Measurements from ENCODE around the gene ZSWIM6. TPM values are rescaled to one million over a fixed set of nuclear protein-coding genes. Genes with fewer than 3 reads are reported as not detected.

Gene ZSWIM6
- total RNA-seq, 1 experiment from 2014 or later, result 12.1 TPM

- DNase-seq (ENCODE audit: low read depth), result no peak
Observed at GRCh38 chr5:61441742-61442141, 109.7 kb downstream of the ZSWIM6 start.

- no peak for DNase-seq (ENCODE audit: low read depth)
Observed at GRCh38 chr5:61447780-61448495, 115.9 kb downstream of the ZSWIM6 start.

- peak; percentile 86 for DNase-seq (ENCODE audit: low read depth)
Observed at GRCh38 chr5:61449804-61450492, 117.9 kb downstream of the ZSWIM6 start.

GRCh38 chr5:61450493-61451279 lies 118.6 kb downstream of the ZSWIM6 start:
- peak; percentile 86 for DNase-seq (ENCODE audit: low read depth)

GRCh38 chr5:61455179-61456006 lies 123.3 kb downstream of the ZSWIM6 start:
- no peak for DNase-seq (ENCODE audit: low read depth)

GRCh38 chr5:61460471-61460870 lies 128.4 kb downstream of the ZSWIM6 start:
- no peak for DNase-seq (ENCODE audit: low read depth)

GRCh38 chr5:61461417-61461816 lies 129.4 kb downstream of the ZSWIM6 start:
- peak; percentile 50 for DNase-seq (ENCODE audit: low read depth)

GRCh38 chr5:61461926-61462325 lies 129.9 kb downstream of the ZSWIM6 start:
- no peak for DNase-seq (ENCODE audit: low read depth)

- no peak for DNase-seq (ENCODE audit: low read depth)
Observed at GRCh38 chr5:61463596-61463995, 131.5 kb downstream of the ZSWIM6 start.

GRCh38 chr5:61464512-61464911 lies 132.5 kb downstream of the ZSWIM6 start:
- no peak for DNase-seq (ENCODE audit: low read depth)

- no peak for DNase-seq (ENCODE audit: low read depth)
Observed at GRCh38 chr5:61465066-61465465, 133.0 kb downstream of the ZSWIM6 start.

GRCh38 chr5:61465496-61465895 lies 133.4 kb downstream of the ZSWIM6 start:
- DNase-seq (ENCODE audit: low read depth), result no peak

GRCh38 chr5:61466017-61466416 lies 134.0 kb downstream of the ZSWIM6 start:
- DNase-seq (ENCODE audit: low read depth), result no peak

- peak; percentile 23 for DNase-seq (ENCODE audit: low read depth)
Observed at GRCh38 chr5:61467766-61468482, 135.9 kb downstream of the ZSWIM6 start.

GRCh38 chr5:61468483-61468865 lies 136.4 kb downstream of the ZSWIM6 start:
- DNase-seq (ENCODE audit: low read depth), result no peak

- no peak for DNase-seq (ENCODE audit: low read depth)
Observed at GRCh38 chr5:61471352-61471751, 139.3 kb downstream of the ZSWIM6 start.

- DNase-seq (ENCODE audit: low read depth), result no peak
Observed at GRCh38 chr5:61472172-61472958, 140.3 kb downstream of the ZSWIM6 start.

GRCh38 chr5:61474746-61475145 lies 142.7 kb downstream of the ZSWIM6 start:
- DNase-seq (ENCODE audit: low read depth), result no peak

- no peak for DNase-seq (ENCODE audit: low read depth)
Observed at GRCh38 chr5:61477788-61478187, 145.7 kb downstream of the ZSWIM6 start.

All from LHCN-M2 (cell line).